ENCODE data around the gene RFC2.

DNA sequence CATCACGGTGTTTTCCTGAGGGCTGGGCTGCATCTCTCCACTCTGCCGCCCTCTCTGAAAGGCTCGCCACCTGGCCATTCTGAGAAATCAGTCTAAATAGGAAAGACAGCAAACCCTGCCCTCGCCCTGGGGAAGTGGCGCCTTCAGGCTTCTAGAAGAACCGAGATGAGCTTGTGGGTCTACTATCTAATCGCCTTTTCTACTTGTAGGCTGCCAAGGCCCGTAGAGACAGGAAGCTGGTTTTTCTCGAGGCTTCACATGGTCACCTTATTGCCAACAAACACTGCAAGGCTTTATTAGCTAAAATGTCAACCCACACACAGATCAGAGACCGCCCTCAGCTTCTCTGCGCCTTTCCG, 23.0 kb downstream of the RFC2 start:
- TF ChIP-seq MZF1 (tag by site-specific recombination; IDR thresholded peaks at IDR 0.05; ENCODE audit: borderline replicate concordance) (no peak), ZNF548 (tag by site-specific recombination; IDR thresholded peaks at IDR 0.05) (no peak), ZNF121 (tag by site-specific recombination; IDR thresholded peaks at IDR 0.05) (no peak), ZNF184 (tag by site-specific recombination; IDR thresholded peaks at IDR 0.05) (no peak), ZNF707 (tag by site-specific recombination; IDR thresholded peaks at IDR 0.05) (no peak)
- TF ChIP-seq, protein P1, sequence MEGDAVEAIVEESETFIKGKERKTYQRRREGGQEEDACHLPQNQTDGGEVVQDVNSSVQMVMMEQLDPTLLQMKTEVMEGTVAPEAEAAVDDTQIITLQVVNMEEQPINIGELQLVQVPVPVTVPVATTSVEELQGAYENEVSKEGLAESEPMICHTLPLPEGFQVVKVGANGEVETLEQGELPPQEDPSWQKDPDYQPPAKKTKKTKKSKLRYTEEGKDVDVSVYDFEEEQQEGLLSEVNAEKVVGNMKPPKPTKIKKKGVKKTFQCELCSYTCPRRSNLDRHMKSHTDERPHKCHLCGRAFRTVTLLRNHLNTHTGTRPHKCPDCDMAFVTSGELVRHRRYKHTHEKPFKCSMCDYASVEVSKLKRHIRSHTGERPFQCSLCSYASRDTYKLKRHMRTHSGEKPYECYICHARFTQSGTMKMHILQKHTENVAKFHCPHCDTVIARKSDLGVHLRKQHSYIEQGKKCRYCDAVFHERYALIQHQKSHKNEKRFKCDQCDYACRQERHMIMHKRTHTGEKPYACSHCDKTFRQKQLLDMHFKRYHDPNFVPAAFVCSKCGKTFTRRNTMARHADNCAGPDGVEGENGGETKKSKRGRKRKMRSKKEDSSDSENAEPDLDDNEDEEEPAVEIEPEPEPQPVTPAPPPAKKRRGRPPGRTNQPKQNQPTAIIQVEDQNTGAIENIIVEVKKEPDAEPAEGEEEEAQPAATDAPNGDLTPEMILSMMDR (tag by site-specific recombination; IDR thresholded peaks at IDR 0.05), result no peak
- TF ChIP-seq, protein P2, sequence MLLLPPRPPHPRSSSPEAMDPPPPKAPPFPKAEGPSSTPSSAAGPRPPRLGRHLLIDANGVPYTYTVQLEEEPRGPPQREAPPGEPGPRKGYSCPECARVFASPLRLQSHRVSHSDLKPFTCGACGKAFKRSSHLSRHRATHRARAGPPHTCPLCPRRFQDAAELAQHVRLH (tag by site-specific recombination; IDR thresholded peaks at IDR 0.05), result no peak
- TF ChIP-seq, protein P3, sequence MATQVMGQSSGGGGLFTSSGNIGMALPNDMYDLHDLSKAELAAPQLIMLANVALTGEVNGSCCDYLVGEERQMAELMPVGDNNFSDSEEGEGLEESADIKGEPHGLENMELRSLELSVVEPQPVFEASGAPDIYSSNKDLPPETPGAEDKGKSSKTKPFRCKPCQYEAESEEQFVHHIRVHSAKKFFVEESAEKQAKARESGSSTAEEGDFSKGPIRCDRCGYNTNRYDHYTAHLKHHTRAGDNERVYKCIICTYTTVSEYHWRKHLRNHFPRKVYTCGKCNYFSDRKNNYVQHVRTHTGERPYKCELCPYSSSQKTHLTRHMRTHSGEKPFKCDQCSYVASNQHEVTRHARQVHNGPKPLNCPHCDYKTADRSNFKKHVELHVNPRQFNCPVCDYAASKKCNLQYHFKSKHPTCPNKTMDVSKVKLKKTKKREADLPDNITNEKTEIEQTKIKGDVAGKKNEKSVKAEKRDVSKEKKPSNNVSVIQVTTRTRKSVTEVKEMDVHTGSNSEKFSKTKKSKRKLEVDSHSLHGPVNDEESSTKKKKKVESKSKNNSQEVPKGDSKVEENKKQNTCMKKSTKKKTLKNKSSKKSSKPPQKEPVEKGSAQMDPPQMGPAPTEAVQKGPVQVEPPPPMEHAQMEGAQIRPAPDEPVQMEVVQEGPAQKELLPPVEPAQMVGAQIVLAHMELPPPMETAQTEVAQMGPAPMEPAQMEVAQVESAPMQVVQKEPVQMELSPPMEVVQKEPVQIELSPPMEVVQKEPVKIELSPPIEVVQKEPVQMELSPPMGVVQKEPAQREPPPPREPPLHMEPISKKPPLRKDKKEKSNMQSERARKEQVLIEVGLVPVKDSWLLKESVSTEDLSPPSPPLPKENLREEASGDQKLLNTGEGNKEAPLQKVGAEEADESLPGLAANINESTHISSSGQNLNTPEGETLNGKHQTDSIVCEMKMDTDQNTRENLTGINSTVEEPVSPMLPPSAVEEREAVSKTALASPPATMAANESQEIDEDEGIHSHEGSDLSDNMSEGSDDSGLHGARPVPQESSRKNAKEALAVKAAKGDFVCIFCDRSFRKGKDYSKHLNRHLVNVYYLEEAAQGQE (tag by site-specific recombination; IDR thresholded peaks at IDR 0.05), result no peak
